ENCODE data around the gene MYL6. TPM values are rescaled to one million over a fixed set of nuclear protein-coding genes. Genes with fewer than 3 reads are reported as not detected.

MYL6 gene
- total RNA-seq: 1,000 to 10,000 TPM; 1,882 to 4,580 (median 2,293) TPM

DNA sequence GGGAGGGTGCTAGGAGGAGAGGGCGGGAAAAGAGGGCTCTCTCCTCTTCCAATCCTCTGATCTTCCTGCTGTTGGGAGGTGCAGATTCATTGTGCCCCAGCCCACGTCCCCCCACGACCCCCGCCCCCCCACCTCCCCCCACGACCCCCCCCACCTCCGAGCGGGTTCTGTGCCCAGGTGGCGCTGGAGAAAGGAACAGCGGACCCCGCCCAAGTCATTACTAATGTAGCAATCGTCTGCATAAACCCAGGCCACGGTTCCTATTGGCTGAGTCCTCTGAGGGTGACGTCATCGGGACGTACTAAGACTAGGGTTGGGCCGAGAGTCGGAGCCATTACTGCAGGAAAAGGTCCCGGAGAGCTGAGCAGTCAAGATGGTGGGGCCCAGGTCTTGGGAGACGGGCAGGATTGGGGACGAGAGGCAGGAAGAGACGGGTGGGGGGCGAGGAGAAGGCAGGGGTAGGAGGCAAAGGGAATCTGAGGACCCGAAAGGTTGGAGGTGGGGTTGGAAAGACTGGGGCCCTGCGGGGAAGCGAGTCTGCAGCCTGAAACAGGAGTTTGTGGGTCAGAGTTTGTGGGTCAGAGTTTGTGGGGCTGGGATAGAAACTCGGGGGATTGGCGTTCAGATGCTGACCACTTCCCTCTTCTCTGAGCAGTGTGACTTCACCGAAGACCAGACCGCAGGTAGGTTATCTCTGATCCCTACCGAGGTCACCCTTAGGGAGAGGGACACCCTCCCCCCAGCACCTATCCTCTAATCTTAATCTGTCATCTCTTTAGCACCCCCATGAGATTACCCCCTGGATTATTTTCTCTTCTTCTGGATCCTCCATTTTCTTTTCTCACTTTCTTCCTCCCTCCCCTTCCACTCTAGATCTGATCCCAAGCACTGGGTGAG is at the start of gene MYL6:
TSS of gene MYL6 (plus strand) at position 331 of the 897 bp plus-strand sequence. CDS start at position 374, 43 bp downstream.
- TF ChIP-seq, protein P1, sequence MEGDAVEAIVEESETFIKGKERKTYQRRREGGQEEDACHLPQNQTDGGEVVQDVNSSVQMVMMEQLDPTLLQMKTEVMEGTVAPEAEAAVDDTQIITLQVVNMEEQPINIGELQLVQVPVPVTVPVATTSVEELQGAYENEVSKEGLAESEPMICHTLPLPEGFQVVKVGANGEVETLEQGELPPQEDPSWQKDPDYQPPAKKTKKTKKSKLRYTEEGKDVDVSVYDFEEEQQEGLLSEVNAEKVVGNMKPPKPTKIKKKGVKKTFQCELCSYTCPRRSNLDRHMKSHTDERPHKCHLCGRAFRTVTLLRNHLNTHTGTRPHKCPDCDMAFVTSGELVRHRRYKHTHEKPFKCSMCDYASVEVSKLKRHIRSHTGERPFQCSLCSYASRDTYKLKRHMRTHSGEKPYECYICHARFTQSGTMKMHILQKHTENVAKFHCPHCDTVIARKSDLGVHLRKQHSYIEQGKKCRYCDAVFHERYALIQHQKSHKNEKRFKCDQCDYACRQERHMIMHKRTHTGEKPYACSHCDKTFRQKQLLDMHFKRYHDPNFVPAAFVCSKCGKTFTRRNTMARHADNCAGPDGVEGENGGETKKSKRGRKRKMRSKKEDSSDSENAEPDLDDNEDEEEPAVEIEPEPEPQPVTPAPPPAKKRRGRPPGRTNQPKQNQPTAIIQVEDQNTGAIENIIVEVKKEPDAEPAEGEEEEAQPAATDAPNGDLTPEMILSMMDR (IDR thresholded peaks at IDR 0.05; ENCODE audit: low read depth): no peak

DNA sequence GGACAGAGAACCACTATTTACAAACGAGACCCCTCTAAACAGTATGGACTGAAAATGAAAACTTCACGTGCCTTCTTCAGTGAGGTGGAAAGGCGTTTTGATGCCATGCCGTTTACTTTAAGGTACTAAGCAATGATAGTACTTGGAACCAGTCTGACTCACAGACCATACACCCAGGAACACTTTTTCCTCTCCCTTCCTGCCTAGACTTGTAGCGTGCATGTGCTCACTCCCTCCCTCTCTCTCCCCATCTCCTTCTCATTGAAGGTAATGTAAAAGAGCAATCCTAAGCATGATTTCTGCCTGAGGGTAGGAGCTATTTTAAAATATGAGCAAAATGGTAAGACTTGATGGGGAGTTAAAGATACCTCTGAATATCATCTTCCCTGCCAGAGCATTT is 47.6 kb upstream of the MYL6 start:
- TF ChIP-seq, protein P1 (IDR thresholded peaks at IDR 0.05; ENCODE audit: low read depth): no peak

DNA sequence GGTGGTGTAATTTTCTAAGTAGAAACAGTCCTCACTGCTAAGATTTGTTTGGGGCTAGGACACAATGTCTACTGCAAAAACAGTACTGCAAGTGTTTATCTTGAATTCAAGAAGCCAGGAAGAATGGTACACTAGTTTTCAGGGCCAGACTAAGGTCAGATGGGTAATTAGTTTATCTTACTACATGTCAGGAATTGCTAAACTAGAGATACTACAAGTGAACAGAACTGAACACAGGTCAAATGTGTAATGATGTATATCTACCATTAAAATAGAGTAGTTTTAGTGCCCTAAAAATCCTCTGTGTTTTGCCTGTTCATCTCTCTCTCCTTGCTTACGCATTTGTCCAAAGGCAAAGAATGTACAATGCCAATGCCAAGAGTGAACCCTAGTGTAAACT is 44.1 kb upstream of the MYL6 start:
- TF ChIP-seq, protein P1 (IDR thresholded peaks at IDR 0.05; ENCODE audit: low read depth): no peak

DNA sequence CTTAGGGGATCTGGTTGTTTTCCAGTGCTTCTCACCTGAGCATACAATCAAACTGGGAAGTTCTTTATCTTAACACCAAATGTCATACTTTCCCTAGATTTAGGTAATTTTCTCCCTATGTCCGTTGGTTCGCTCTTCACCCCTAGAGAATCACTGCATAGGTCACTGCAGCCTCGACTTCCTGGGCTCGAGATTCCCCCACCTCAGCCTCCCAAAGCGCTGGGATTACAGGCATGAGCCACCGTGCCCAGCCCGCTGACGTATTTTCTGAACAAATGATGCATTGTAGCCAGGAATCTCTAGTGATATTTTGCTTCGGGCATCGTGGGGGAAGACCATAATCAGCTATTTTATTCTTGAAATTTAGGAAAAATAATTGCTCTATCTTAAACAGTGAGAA is 42.8 kb upstream of the MYL6 start:
- TF ChIP-seq, protein P1 (IDR thresholded peaks at IDR 0.05; ENCODE audit: low read depth): no peak

DNA sequence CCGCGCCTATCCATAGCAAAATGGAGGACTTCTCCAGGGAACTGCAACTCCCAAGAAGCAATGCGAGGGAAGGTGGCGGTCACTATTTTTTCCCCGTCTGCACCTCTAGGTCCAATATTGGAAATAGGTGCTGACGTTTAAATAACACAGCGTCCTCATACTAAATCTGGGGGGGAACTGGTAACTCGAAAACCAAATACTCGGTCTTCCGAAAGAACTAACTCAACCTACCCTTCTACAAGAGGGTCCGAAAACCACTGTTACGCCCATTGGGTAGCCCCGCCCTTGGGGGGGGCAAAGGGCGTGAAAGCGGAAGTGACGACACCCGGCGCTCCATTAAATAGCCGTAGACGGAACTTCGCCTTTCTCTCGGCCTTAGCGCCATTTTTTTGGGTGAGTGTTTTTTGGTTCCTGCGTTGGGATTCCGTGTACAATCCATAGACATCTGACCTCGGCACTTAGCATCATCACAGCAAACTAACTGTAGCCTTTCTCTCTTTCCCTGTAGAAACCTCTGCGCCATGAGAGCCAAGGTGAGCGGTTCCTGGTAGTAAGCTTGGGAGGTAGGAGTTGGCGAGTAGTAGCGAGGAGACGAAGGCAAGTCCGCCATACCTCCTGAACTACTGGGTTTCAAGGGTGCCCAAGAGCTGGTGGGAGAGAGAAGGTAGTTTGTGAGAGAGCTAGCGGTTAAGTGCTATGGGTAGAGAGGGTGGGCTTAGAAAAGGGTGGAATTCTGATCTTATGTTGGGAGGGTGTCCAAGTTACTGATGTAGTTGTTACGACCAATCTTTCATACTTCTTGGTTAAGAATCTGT is 41.7 kb upstream of the MYL6 start, which contains the start of gene RPL41:
TSS of gene RPL41 (plus strand) at position 367 of the 815 bp plus-strand sequence.
- TF ChIP-seq, protein P1 (IDR thresholded peaks at IDR 0.05; ENCODE audit: low read depth): no peak

DNA sequence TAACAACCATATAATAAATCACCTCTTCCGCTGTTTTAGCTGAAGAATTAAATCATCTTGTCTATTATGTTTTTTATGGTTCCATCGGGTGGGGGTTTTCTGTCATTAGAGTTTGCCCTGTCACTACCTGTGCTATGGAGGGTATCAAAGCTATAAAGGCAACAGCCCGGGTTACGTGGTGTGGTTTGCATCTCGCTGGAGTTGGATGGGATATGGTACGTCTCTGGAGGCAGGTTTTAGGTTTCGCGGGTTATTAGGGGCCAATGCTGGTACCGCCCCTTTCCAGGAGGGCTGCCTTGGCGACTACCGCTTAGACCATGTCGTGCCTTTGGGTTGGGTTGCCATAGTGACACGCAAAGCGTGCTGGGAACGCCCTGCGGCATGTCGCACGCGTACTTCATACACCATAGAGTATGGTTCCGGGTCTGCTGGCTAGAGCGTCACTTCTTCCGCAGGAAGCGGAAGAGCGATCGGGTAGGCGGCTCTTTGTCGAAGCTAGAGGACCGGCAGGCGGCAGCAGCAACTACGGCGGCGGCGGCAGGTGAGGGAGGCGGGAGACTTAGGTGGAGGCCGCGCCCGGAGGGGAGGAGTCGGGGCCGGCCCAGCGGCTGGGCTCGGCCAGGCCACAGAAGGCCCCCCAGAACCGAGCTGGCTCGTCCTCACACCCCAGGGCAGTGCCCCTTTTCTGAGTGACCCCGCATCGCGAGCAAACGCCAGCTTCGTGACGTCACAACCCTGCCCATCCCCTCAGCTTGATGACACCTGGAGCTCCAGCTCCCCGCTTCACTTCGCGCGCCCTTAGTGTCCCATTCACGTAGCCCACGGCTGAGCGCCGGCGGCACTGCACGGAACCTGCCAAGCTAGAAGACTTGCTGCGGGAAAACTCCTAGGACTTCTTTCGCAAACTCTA is 40.1 kb upstream of the MYL6 start, which contains the start of gene ZC3H10:
TSS of gene ZC3H10 (plus strand) at position 489 of the 910 bp plus-strand sequence. CDS start 2,297 bp downstream, outside the sequence.
- TF ChIP-seq, protein P1 (IDR thresholded peaks at IDR 0.05; ENCODE audit: low read depth): no peak
